SK-N-MC (cell line): ENCODE results near the gene LENG9.
"Not testable (repeated sequence)": the region's sequence is repeated elsewhere in the genome, so short reads cannot be mapped to it uniquely, and the experiment has no call there.

Source experiments
- DNase-seq: peaks from one replicate; pipeline ENCODE4 v3.0.0-alpha.2; 2011; ENCODE audit warnings: low read depth, low spot score
- H3K27ac ChIP-seq: fragments of 200-600 bp; sonication (generic); 2 replicates; pipeline ENCODE4 v1.5.1; 2016; ENCODE audit warnings: mixed run types
- H3K36me3 ChIP-seq: fragments of 200-600 bp; sonication (generic); 2 replicates; pipeline ENCODE4 v1.6.1; 2017; ENCODE audit warnings: antibody characterized with exemption, low read length, mixed read lengths; ENCODE audit not compliant: insufficient read depth
- H3K4me3 ChIP-seq: fragments of 200-600 bp; sonication (generic); 2 replicates; pipeline ENCODE4 v1.5.1; 2016
- H3K9ac ChIP-seq: fragments of 200-600 bp; sonication (generic); 2 replicates; pipeline ENCODE4 v1.8.0; 2017; ENCODE audit warnings: mixed run types, mixed read lengths; ENCODE audit not compliant: insufficient read length
- H3K9me3 ChIP-seq: fragments of 200-600 bp; sonication (generic); 2 replicates; pipeline ENCODE4 v1.6.1; 2017; ENCODE audit warnings: low read depth, mild to moderate bottlenecking, antibody characterized with exemption, low read length, moderate library complexity, mixed read lengths
- EZH2 ChIP-seq: fragments of 200-600 bp; sonication (generic); IDR thresholded peaks from one replicate; pipeline ENCODE4 v1.6.1; 2017; ENCODE audit warnings: antibody characterized with exemption
- FOXP2 ChIP-seq: optimal IDR thresholded peaks from 2 replicates; pipeline ENCODE3; 2011; ENCODE audit warnings: mild to moderate bottlenecking, moderate library complexity; ENCODE audit not compliant: insufficient read depth; ENCODE audit errors: extremely low read length, control extremely low read depth
- POLR2AphosphoS5 ChIP-seq: IDR thresholded peaks from 2 replicates; pipeline ENCODE4 v1.6.1; 2012; ENCODE audit warnings: mild to moderate bottlenecking, low read depth, low read length, borderline replicate concordance

LENG9 gene

DNA sequence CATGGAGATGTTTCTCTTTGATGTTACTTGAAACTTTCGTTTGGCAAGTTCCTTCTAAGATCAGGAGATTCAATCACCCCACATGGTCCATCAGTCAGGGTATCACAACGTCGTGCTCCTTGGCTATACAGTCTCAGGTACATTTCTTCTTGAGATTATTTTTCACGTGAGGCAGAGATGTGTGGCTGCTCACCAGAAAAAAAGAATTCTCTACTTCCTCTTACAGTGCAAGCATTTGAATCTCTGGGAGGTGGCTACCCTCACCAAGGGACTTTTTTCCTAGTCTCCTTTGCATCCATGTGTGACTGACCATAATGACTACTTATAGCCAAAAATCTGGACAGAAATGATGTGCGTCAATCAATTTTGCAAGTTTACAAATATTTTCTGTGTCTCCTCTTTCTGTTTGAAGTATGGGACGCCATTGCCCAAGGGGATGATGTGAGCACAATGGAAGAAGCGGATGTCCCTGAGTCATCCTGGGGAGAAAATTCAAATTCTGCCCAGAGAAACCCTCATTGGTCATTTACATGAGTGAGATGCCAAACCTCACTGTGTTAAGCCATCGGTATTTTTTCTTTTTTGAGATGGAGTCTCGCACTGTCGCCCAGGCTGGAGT, 30.5 kb upstream of the LENG9 start:
- Histone ChIP-seq H3K27ac (no peak overlapping the region), H3K4me3 (no peak overlapping the region), H3K9me3 (no peaks in the 10 kb centered on the region), H3K36me3 (no peaks in the 10 kb centered on the region), H3K9ac (no peak overlapping the region)
- TF ChIP-seq EZH2 (no peak), FOXP2 (no peak), POLR2AphosphoS5 (no peak)
- DNase-seq, result no peak

GRCh38 chr19:54493056-54493455, 29.5 kb upstream of the LENG9 start:
- H3K27ac ChIP-seq, H3K9ac ChIP-seq, H3K9me3 ChIP-seq, H3K36me3 ChIP-seq, H3K4me3 ChIP-seq, DNase-seq: not testable (repeated sequence)

DNA sequence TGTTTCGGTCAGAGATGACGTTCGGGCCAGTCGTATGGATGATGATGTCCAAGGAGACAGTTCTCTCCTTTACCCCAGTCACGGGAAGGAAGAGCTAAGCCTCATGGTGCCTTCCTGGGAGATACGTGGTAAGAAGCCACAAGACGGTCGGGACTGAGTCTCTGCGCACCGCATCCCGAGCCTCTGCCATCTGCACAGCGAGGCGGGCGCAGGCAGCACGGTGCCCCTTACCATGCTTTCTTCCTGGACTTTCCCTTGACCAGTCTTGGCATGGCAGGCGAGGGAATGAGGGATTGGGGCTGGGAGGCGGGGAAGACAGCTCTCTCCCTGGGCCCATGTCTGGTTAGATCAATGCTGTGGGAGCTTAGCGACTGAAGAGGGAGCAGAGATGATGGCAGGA, 29.0 kb upstream of the LENG9 start:
- DNase-seq, result no peak
- Histone ChIP-seq H3K36me3 (no peaks in the 10 kb centered on the region), H3K9ac (no peak overlapping the region), H3K27ac (no peak overlapping the region), H3K4me3 (no peak overlapping the region), H3K9me3 (no peaks in the 10 kb centered on the region)
- TF ChIP-seq EZH2 (no peak), FOXP2 (no peak), POLR2AphosphoS5 (no peak)

DNA sequence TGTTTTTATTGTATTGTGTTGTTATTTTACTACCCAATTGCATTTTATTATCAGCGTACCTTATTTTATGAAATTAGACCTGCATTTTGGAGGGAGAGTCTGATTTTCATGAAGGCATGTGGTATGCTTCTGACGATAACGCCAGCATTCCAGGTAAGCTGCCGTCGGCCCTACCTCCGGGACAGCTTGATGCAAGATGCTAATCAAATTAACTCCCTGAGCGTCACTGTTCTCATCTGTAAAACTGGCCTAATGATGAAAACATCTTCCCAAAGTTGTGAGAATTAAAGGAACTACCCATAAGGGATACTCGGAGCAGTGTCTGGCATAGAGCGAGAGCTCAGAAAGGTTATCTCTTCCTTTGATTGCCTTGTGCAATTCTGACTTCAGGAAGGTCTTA, 26.2 kb upstream of the LENG9 start:
- Histone ChIP-seq H3K4me3 (no peak overlapping the region), H3K9me3 (no peaks in the 10 kb centered on the region), H3K9ac (no peak overlapping the region), H3K36me3 (no peaks in the 10 kb centered on the region), H3K27ac (no peak overlapping the region)
- TF ChIP-seq POLR2AphosphoS5 (no peak), EZH2 (no peak)
- DNase-seq, result no peak

DNA sequence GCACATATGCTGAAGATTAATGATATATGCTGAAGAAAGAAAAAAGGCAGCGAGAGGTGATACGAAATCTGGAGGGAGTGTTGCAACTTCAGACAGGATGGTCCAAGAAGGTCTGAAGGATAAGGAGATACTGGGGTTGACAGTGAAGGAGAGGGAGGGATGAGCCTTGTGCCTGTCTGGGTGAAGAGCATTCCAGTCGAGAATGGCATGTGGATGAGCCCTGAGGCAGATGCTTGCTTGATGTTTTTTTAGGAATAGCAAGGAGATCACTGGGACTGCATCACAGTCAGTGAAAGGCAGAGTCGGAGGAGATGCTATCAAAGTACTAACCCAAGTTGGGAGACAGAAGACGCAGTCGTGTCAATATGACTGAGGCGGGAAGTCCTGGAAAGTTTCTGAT, 25.8 kb upstream of the LENG9 start:
- Histone ChIP-seq H3K4me3 (no peak overlapping the region), H3K36me3 (no peaks in the 10 kb centered on the region), H3K9ac (no peak overlapping the region), H3K9me3 (no peaks in the 10 kb centered on the region), H3K27ac (no peak overlapping the region)
- TF ChIP-seq POLR2AphosphoS5 (no peak), FOXP2 (no peak), EZH2 (no peak)
- no peak for DNase-seq

- TF ChIP-seq POLR2AphosphoS5, result no peak
- no peak for TF ChIP-seq FOXP2
- TF ChIP-seq EZH2, result no peak
- H3K36me3 ChIP-seq, result no peaks in the 10 kb centered on the region
- no peak overlapping the region for H3K9ac ChIP-seq
- no peak overlapping the region for H3K27ac ChIP-seq
- no peak for DNase-seq
- H3K9me3 ChIP-seq, result no peaks in the 10 kb centered on the region
- H3K4me3 ChIP-seq, result no peak overlapping the region
These were observed 22.3 kb upstream of the LENG9 start for GRCh38 chr19:54485851-54486250.

DNA sequence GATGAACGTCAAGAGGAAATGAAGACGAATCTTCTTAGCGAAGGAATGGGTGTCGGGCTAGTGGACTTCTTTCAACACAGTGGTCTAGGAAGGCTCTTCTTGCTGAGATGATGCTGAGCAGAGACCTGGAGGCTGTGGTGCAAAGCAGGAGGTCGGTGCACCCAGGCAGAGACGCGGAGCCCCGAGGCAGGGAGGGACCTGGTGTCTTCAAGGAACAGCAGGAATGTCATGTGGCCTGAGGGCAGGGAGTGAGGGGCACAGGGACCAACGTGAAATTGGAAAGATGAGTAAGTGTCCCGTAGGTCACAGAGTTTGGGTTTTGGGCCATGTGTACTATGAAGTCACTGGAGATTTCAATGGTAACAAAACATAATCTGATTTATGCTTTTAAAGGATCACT, 20.9 kb upstream of the LENG9 start:
- H3K9me3 ChIP-seq, result no peaks in the 10 kb centered on the region
- H3K27ac ChIP-seq, result no peak overlapping the region
- no peak overlapping the region for H3K9ac ChIP-seq
- H3K36me3 ChIP-seq, result no peaks in the 10 kb centered on the region
- DNase-seq, result no peak
- no peak for TF ChIP-seq FOXP2
- H3K4me3 ChIP-seq, result no peak overlapping the region

DNA sequence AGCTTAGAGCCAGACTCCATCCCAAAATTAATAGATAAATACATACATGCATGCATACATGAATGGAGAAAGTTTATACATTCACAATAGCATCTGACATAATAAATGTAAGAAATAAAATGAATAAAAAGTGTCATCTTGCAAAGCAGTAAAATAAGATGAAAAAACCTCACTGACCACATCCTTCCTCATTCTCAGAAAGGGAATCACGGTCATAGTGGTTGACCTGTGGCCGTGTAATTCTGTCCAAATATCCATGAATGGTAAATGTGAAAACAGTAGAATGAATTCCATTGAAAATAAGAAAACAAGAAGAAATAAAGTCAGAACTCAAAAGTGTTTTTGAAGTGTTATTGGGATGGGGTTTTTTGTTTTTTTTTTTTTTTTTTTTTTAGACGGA, 19.3 kb upstream of the LENG9 start:
- no peak overlapping the region for H3K4me3 ChIP-seq
- no peaks in the 10 kb centered on the region for H3K36me3 ChIP-seq
- H3K9ac ChIP-seq, result no peak overlapping the region
- H3K27ac ChIP-seq, result no peak overlapping the region
- no peak for DNase-seq
- no peaks in the 10 kb centered on the region for H3K9me3 ChIP-seq
- no peak for TF ChIP-seq FOXP2
- no peak for TF ChIP-seq POLR2AphosphoS5
- TF ChIP-seq EZH2, result no peak

DNA sequence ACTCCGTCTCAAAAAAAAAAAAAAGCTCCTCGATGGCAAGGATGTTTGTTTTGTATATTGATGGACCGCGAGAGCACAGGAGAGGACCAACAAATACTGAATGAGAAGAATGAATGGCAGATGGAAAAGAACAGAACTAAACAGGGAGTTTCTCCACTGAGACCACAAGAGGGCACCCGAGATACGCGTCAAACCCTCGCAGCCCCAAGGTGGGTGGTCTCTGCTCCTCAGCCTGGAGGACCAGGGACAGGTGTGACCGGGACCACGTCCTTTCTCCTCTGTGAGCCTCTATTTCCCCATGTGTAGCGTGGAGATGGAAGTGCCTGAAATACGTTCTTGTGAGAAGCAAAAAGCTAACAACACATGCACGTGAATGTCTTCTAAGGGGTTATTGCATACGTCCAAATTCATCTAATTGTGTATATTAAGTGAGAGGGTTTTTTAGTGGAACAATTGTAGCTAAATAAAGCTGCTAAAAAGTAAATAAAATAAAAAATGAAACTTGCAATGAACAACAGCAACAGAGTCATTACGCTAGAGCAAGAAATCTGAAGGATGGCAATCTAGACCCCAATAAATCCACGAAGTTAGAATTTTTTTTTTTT, 17.9 kb upstream of the LENG9 start:
- H3K9me3 ChIP-seq, result no peaks in the 10 kb centered on the region
- H3K27ac ChIP-seq, result no peak overlapping the region
- no peak overlapping the region for H3K9ac ChIP-seq
- H3K36me3 ChIP-seq, result no peaks in the 10 kb centered on the region
- no peak for DNase-seq
- no peak overlapping the region for H3K4me3 ChIP-seq
- no peak for TF ChIP-seq EZH2
- no peak for TF ChIP-seq POLR2AphosphoS5
- TF ChIP-seq FOXP2, result no peak
